HEK293 (cell line): ENCODE data around the gene CAPRIN1.

Source experiments
- ELK4 ChIP-seq: IDR thresholded peaks from 2 replicates; pipeline ENCODE4 v1.6.1; 2011; ENCODE audit warnings: mild to moderate bottlenecking, low read depth, low read length, borderline replicate concordance
- SP7 ChIP-seq: fragments of 450-650 bp; formaldehyde crosslinking; IDR thresholded peaks from 2 replicates; pipeline ENCODE4 v1.5.1; 2016; ENCODE audit warnings: missing biosample characterization, missing genetic modification characterization
- TCF7L2 ChIP-seq: IDR thresholded peaks from 2 replicates; pipeline ENCODE4 v1.6.1; 2011; ENCODE audit warnings: low read depth, mild to moderate bottlenecking, inconsistent platforms, low read length, moderate library complexity, borderline replicate concordance
- ZBTB17 ChIP-seq: fragments of 450-650 bp; formaldehyde crosslinking; IDR thresholded peaks from 2 replicates; pipeline ENCODE4 v1.5.1; 2016; ENCODE audit warnings: missing biosample characterization, missing genetic modification characterization
- ZBTB49 ChIP-seq: fragments of 450-650 bp; formaldehyde crosslinking; IDR thresholded peaks from 2 replicates; pipeline ENCODE4 v1.5.1; 2016; ENCODE audit warnings: missing biosample characterization, missing genetic modification characterization, low read depth
- ZNF112 ChIP-seq: fragments of 450-650 bp; formaldehyde crosslinking; IDR thresholded peaks from 2 replicates; pipeline ENCODE4 v1.5.0; 2017; ENCODE audit warnings: missing biosample characterization, missing genetic modification characterization
- ZNF114 ChIP-seq: fragments of 450-650 bp; formaldehyde crosslinking; IDR thresholded peaks from 2 replicates; pipeline ENCODE4 v1.5.0; 2017; ENCODE audit warnings: missing biosample characterization, missing genetic modification characterization
- ZNF121 ChIP-seq: fragments of 450-650 bp; formaldehyde crosslinking; IDR thresholded peaks from 2 replicates; pipeline ENCODE4 v1.5.1; 2016; ENCODE audit warnings: missing biosample characterization, missing genetic modification characterization
- ZNF174 ChIP-seq: fragments of 450-650 bp; formaldehyde crosslinking; IDR thresholded peaks from 2 replicates; pipeline ENCODE4 v1.5.0; 2017; ENCODE audit warnings: missing biosample characterization, mild to moderate bottlenecking, missing genetic modification characterization
- ZNF501 ChIP-seq: fragments of 450-650 bp; formaldehyde crosslinking; IDR thresholded peaks from 2 replicates; pipeline ENCODE4 v1.5.1; 2016; ENCODE audit warnings: missing biosample characterization, missing genetic modification characterization
- ZNF544 ChIP-seq: fragments of 450-650 bp; formaldehyde crosslinking; IDR thresholded peaks from 2 replicates; pipeline ENCODE4 v1.5.0; 2017; ENCODE audit warnings: missing biosample characterization, missing genetic modification characterization
- ZNF701 ChIP-seq: fragments of 450-650 bp; formaldehyde crosslinking; IDR thresholded peaks from 2 replicates; pipeline ENCODE4 v1.5.1; 2016; ENCODE audit warnings: missing biosample characterization, missing genetic modification characterization
- TF ChIP-seq, protein P1 (sequence below): fragments of 450-650 bp; formaldehyde crosslinking; IDR thresholded peaks from 2 replicates; pipeline ENCODE4 v1.5.1; 2016; ENCODE audit warnings: missing biosample characterization, missing genetic modification characterization
- TF ChIP-seq, protein P2 (sequence below): sonication (generic); formaldehyde crosslinking; IDR thresholded peaks from 2 replicates; pipeline ENCODE4 v1.8.1; 2022; ENCODE audit warnings: mild to moderate bottlenecking, moderate library complexity, missing genetic modification reagents

- no peak for TF ChIP-seq ZNF501 (tag by site-specific recombination)
- no peak for TF ChIP-seq ZBTB49 (tag by site-specific recombination)
- TF ChIP-seq, protein P1, sequence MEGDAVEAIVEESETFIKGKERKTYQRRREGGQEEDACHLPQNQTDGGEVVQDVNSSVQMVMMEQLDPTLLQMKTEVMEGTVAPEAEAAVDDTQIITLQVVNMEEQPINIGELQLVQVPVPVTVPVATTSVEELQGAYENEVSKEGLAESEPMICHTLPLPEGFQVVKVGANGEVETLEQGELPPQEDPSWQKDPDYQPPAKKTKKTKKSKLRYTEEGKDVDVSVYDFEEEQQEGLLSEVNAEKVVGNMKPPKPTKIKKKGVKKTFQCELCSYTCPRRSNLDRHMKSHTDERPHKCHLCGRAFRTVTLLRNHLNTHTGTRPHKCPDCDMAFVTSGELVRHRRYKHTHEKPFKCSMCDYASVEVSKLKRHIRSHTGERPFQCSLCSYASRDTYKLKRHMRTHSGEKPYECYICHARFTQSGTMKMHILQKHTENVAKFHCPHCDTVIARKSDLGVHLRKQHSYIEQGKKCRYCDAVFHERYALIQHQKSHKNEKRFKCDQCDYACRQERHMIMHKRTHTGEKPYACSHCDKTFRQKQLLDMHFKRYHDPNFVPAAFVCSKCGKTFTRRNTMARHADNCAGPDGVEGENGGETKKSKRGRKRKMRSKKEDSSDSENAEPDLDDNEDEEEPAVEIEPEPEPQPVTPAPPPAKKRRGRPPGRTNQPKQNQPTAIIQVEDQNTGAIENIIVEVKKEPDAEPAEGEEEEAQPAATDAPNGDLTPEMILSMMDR (tag by site-specific recombination) = peak; percentile 63; the same call in 1 of the 2 replicates
- no peak for TF ChIP-seq ZNF701
- TF ChIP-seq, protein P2, sequence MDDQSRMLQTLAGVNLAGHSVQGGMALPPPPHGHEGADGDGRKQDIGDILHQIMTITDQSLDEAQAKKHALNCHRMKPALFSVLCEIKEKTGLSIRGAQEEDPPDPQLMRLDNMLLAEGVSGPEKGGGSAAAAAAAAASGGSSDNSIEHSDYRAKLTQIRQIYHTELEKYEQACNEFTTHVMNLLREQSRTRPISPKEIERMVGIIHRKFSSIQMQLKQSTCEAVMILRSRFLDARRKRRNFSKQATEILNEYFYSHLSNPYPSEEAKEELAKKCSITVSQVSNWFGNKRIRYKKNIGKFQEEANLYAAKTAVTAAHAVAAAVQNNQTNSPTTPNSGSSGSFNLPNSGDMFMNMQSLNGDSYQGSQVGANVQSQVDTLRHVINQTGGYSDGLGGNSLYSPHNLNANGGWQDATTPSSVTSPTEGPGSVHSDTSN (CRISPR knock-in tag) = no peak
- TF ChIP-seq ZNF114 (tag by site-specific recombination) = no peak
- no peak for TF ChIP-seq TCF7L2
- TF ChIP-seq SP7 (tag by site-specific recombination) = no peak
- no peak for TF ChIP-seq ZBTB17
- no peak for TF ChIP-seq ZNF121 (tag by site-specific recombination)
- TF ChIP-seq ELK4 = no peak
- no peak for TF ChIP-seq ZNF544 (tag by site-specific recombination)
- TF ChIP-seq ZNF112 (tag by site-specific recombination) = no peak
- no peak for TF ChIP-seq ZNF174
Measured at GRCh38 chr11:34149786-34150185, 98.3 kb downstream of the CAPRIN1 start.
